Fibroblast of lung (primary cell): ENCODE results near the gene PDLIM4.
A peak's percentile ranks its signal among the peaks of the same experiment; 100 is the strongest.

ENCODE experiments used
- EZH2 ChIP-seq: IDR thresholded peaks from 2 replicates; pipeline ENCODE4 v1.5.1; 2012; ENCODE audit warnings: low read length, control low read depth, mild to moderate bottlenecking; ENCODE audit errors: missing control alignments
- TF ChIP-seq, protein P1 (sequence below), 2 donors: IDR thresholded peaks in 1 of 2; conservative IDR thresholded peaks in 1 of 2; 1 replicate in 1 of 2; 2 replicates in 1 of 2; pipeline ENCODE4 v1.5.1; 2011 to 2012; ENCODE audit warnings: low read length in 2 of 2, control low read depth in 1 of 2, inconsistent platforms in 1 of 2, low read depth in 1 of 2, mild to moderate bottlenecking in 1 of 2

DNA sequence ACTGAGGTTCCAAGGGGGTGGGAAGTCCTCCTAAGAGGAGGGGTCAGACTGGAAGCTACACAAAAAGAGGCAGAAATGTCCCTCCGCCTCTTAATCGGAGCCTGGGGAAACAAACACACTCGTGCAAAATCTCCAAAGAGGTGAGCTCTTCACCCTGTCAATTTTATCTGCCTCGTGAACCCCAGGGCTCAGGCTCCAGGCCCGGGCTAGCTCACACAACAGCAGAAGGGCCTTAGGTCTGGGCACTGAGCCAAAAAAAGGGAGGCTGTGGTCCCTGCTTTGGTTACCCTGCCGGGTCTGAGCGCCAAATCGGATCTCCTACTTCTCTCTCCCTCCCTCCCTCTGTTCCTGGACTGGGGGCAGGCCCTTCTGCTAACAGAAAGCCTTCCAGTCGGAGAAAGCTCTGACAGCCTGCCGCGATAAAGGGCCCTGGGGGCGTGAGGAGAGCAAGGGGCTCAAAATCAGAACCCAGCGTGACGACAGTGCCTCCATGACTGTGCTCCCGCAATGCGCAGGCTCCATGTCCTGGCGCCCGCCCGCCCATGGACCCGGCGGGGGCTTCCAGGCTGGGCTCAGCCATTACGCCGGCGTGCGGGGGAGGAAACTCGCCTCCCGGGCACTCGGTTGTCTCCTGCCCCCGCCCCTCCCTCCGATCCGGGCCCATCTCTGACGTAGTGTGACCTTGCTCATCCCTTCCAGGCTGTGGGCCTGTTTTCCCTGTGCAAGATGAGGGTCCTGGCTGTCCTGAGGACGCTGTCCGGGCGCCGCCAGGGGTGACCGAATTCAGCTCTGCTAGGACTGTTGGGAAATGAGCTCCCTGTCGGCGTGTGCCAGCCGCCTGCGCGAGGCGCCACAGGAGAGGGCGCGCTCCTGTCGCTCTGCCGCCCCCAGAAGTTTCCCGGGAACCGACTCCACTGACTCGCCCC lies 35.8 kb downstream of the PDLIM4 start:
- TF ChIP-seq, protein P1, sequence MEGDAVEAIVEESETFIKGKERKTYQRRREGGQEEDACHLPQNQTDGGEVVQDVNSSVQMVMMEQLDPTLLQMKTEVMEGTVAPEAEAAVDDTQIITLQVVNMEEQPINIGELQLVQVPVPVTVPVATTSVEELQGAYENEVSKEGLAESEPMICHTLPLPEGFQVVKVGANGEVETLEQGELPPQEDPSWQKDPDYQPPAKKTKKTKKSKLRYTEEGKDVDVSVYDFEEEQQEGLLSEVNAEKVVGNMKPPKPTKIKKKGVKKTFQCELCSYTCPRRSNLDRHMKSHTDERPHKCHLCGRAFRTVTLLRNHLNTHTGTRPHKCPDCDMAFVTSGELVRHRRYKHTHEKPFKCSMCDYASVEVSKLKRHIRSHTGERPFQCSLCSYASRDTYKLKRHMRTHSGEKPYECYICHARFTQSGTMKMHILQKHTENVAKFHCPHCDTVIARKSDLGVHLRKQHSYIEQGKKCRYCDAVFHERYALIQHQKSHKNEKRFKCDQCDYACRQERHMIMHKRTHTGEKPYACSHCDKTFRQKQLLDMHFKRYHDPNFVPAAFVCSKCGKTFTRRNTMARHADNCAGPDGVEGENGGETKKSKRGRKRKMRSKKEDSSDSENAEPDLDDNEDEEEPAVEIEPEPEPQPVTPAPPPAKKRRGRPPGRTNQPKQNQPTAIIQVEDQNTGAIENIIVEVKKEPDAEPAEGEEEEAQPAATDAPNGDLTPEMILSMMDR (conservative IDR thresholded peaks at IDR 0.05 in 1 of 2, IDR thresholded peaks at IDR 0.05 in 1 of 2; ENCODE audit: low read depth in 1 of 2, low read length in 2 of 2): peak in 1 of 2 donors; percentile 17
- no peak for TF ChIP-seq EZH2
